Vein endothelial cell (primary cell): ENCODE data around the gene CFAP73. TPM values are rescaled to one million over a fixed set of nuclear protein-coding genes. Genes with fewer than 3 reads are reported as not detected.

Source experiments
- small RNA-seq: library from RNA; depleted of rRNA; stranded (forward); fragments of <200 nt; gene quantifications from one replicate; pipeline ENCODE3, GENCODE V24; 2012
- total RNA-seq: library from RNA; depleted of rRNA; stranded (reverse); fragments of >200 nt; gene quantifications from 2 replicates; pipeline ENCODE4 v1.2.3, GENCODE V29; 2012

Gene CFAP73
- total RNA-seq, result not detected in 2 replicates

GRCh38 chr12:113149361-113150150 lies at the start of gene CFAP73:
Gene CFAP73 (plus strand): TSS chr12:113149724. CDS start chr12:113149858, 134 bp downstream.

GRCh38 chr12:113135178-113136127 lies 14.1 kb upstream of the CFAP73 start, which contains the start of gene RASAL1:
Gene RASAL1 (minus strand): TSS chr12:113135761. CDS start chr12:113135462, 299 bp downstream.

DNA sequence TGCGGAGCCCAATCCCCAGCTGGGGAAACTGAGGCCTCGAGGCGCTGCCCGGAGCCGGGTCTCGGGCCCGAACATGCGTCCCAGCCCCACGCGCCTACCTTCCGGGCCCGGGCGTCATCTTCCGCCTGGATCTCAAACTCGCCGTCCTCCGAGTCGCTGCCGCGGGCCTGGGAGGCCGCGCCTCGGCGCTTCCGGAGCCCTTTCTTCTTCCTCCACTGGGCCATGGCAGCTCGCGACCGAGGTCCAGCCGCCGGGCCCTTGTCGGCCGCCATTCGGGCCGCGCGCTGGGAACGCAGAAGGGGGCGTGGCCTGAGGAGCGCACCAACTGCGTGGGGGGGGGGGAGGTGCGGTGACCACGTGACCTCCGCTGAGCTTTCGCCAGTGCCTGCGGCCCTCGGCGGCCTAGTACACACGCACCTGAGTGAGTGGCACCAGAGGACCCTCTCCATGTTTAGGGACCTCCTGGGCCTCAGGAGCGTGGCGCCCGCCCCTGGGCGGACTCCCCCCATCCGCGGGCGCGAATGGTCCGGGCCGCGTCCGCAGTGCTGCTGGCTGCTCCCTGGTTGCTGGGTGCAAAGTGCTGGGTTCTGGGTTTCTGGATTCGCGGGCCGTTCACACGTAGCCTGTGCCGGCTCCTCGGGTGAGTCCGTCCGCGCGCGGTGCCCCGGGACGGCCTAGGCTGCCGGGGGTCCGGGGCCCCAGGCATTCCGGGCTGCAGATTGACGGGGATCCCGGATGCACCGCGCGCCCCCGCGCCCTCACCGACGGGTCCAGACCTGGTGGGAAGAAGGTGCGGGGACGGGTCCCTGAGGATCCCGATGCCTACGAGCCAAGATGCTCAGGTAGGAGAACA lies 35.9 kb downstream of the CFAP73 start, which contains the start of the genes DDX54 and RITA1:
DDX54 (minus strand) TSS at position 299 of the 853 bp plus-strand sequence; CDS start at position 272, 27 bp downstream.
RITA1 (plus strand) TSS at position 542 of the 853 bp plus-strand sequence. CDS start 1,026 bp downstream, outside the sequence.

Small RNA genes within 50 kb of the gene (small RNA-seq; reads per million reads assigned to genes)
- not detected for gene MIR7106
- not detected for gene RF00019

Other genes with a start within 250 kb of the CFAP73 start
- gene OAS1, start 242.8 kb upstream of the CFAP73 start, total RNA-seq, result 7.5 and 21.6 TPM in 2 replicates
- 8.5 and 13.7 TPM in 2 replicates for gene OAS3, start 211.2 kb upstream of the CFAP73 start, total RNA-seq
- gene OAS2, start 171.2 kb upstream of the CFAP73 start, total RNA-seq, result 3.3 and 4.6 TPM in 2 replicates
- gene DTX1, start 93.0 kb upstream of the CFAP73 start, total RNA-seq, result not detected in 2 replicates
- gene RASAL1, start 14.0 kb upstream of the CFAP73 start, total RNA-seq, result not detected in 2 replicates
- gene DDX54, start 35.8 kb downstream of the CFAP73 start, total RNA-seq, result 56.8 and 65.6 TPM in 2 replicates
- 24.8 and 25.5 TPM in 2 replicates for gene RITA1, start 36.0 kb downstream of the CFAP73 start, total RNA-seq
- gene TPCN1, start 71.7 kb downstream of the CFAP73 start, total RNA-seq, result 12.3 and 18.3 TPM in 2 replicates
- gene SLC8B1, start 185.4 kb downstream of the CFAP73 start, total RNA-seq, result 21.9 and 25.1 TPM in 2 replicates
- gene PLBD2, start 208.9 kb downstream of the CFAP73 start, total RNA-seq, result 25.2 and 31.4 TPM in 2 replicates